Thymus (tissue), 14 donors: ENCODE measurements around the gene CRYGN. TPM values are rescaled to one million over a fixed set of nuclear protein-coding genes. Genes with fewer than 3 reads are reported as not detected.

Source experiments
- DNase-seq, 9 donors: peaks; one replicate each; pipeline ENCODE4 v3.0.0-alpha.2; 2013; ENCODE audit warnings: low spot score in 9 of 9, low read depth in 6 of 9, missing footprints in 1 of 9
- H3K27ac ChIP-seq, 2 donors: one replicate each; pipeline ENCODE4 v1.5.1; 2013; ENCODE audit warnings: control low read depth in 1 of 2, low read depth in 1 of 2, low read length in 1 of 2, mild to moderate bottlenecking in 1 of 2, moderate library complexity in 1 of 2
- H3K27me3 ChIP-seq, 2 donors: one replicate each; pipeline ENCODE4 v1.5.1; 2013; ENCODE audit warnings: low read length in 1 of 2; ENCODE audit not compliant: control insufficient read depth in 2 of 2, insufficient read depth in 1 of 2
- H3K36me3 ChIP-seq, 2 donors: one replicate each; pipeline ENCODE4 v1.5.1; 2013; ENCODE audit warnings: low read length in 1 of 2, mild to moderate bottlenecking in 1 of 2, moderate library complexity in 1 of 2; ENCODE audit not compliant: control insufficient read depth in 2 of 2, insufficient read depth in 2 of 2
- H3K4me1 ChIP-seq, 2 donors: one replicate each; pipeline ENCODE4 v1.5.1; 2013; ENCODE audit warnings: low read length in 2 of 2; ENCODE audit not compliant: control insufficient read depth in 2 of 2, insufficient read depth in 2 of 2
- H3K4me3 ChIP-seq, 2 donors: one replicate each; pipeline ENCODE4 v1.5.1; 2013; ENCODE audit warnings: low read length in 2 of 2, control low read depth in 1 of 2, mild to moderate bottlenecking in 1 of 2
- H3K9me3 ChIP-seq, 2 donors: one replicate each; pipeline ENCODE4 v1.5.1; 2013; ENCODE audit warnings: low read length in 1 of 2, mild to moderate bottlenecking in 1 of 2; ENCODE audit not compliant: control insufficient read depth in 2 of 2, insufficient read depth in 1 of 2
- WGBS: extraction: QIAGEN DNeasy Blood & Tissue Kit; methylation state at CpG from one replicate; pipeline ENCODE4 v1.1.7; 2013; 5-methylcytosine and 5-hydroxymethylcytosine counted together
- long read RNA-seq, 10 donors: transcript quantifications; one replicate each; lab custom pipeline, GENCODE V29; 2026
- polyA plus RNA-seq: library from polyadenylated mRNA; stranded (reverse); fragments of 200-250 nt; gene quantifications from one replicate; pipeline ENCODE4 v1.2.3, GENCODE V29; 2013
- total RNA-seq: library from RNA; stranded (reverse); fragments of 120-200 nt; gene quantifications from one replicate; pipeline ENCODE4 v1.2.4, GENCODE V29; 2013
- donor health status: healthy.

Gene CRYGN
- total RNA-seq (1.2 TPM), polyA plus RNA-seq (0.34 TPM)
- long read RNA-seq, donor 1: 0 reads
- long read RNA-seq, donor 2: 0 reads
- long read RNA-seq, donor 3: 0 reads
- long read RNA-seq, donor 4: 0 reads
- long read RNA-seq, donor 5: 0 reads
- long read RNA-seq, donor 6, partial matches to known transcripts: 0 of 1 reads
- long read RNA-seq, donor 6, other reads (novel, unspliced or antisense): 0 of 1 reads
- long read RNA-seq, donor 7: 0 reads
- long read RNA-seq, donor 8: 0 reads
- long read RNA-seq, donor 9: 0 reads
- long read RNA-seq, donor 10: 0 reads

GRCh38 chr7:151439855-151440798 is at the start of gene CRYGN:
Gene CRYGN, minus strand, starts transcription at chr7:151440141. Its CDS starts 224 bp downstream, at chr7:151439917.
- Histone ChIP-seq H3K4me1 (peaks cover 29 to 65% of the 10 kb centered on the region in 2 donors), H3K27ac (peak within 1 kb of the TSS; percentile 72 to 95)

DNA sequence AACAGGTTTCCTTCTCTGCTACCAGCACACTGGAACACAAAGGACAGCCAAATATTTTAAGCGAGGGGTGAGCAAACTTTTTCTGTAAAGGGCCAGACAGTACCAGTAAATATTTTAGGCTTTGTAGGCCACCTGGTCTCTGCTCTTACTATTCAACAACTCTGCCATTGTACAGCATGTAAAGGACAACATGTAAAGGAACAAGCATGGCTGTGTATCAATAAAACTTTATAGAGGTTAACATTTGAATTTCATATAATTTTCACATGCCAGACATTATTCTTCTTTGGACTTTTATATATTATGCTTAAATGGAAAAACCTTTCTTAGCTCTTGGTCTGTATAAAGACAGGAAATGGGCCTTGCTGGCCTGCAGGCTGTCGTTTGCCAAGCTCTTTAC is 49.6 kb upstream of the CRYGN start:
- Histone ChIP-seq H3K4me1 (no peaks in the 10 kb centered on the region), H3K9me3 (no peaks in the 10 kb centered on the region), H3K27ac (no peak overlapping the region), H3K4me3 (no peak overlapping the region), H3K27me3 (no peaks in the 10 kb centered on the region), H3K36me3 (peaks cover 29 to 59% of the 10 kb centered on the region in 2 donors)
- no peak for DNase-seq
- 95% methylated on average over 2 of the region's 2 CpGs for WGBS

More at GRCh38 chr7:151439855-151440798, at the start of gene CRYGN:
- peak within 1 kb of the TSS; percentile 38 to 49 for H3K4me3 ChIP-seq
- WGBS: 24% methylated on average over 51 of the region's 51 CpGs
- peak in 1 of 9 donors; percentile 62 for DNase-seq
- H3K27me3 ChIP-seq: peaks cover 6 to 10% of the 10 kb centered on the region in 2 donors
- no peaks in the 10 kb centered on the region for H3K9me3 ChIP-seq
- H3K36me3 ChIP-seq: no peaks in the 10 kb centered on the region

- Histone ChIP-seq H3K27me3 (no peaks in the 10 kb centered on the region), H3K9me3 (no peaks in the 10 kb centered on the region), H3K4me3 (no peak overlapping the region), H3K4me1 (no peaks in the 10 kb centered on the region), H3K36me3 (peaks cover 37 to 72% of the 10 kb centered on the region in 2 donors), H3K27ac (no peak overlapping the region)
- DNase-seq: no peak
Measured at GRCh38 chr7:151488096-151488495, 48.2 kb upstream of the CRYGN start.

DNA sequence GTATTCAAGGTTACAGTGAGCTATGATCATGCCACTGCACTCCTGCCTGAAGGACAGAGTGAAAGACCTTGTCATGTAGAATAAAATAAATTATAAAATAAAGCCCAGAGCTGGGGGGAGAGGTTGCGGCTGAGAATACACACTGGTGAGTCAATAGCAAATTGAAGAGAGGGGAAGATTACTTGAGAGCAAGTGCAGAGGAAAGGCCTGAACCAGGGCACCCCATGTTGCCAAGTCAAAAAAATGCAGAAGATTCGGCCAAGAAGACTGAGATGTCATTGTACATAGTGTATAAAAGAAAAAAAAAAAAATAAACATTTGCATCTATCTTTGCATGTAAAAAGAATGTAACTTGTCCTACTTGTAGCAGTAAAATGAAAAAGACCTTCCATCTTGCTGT is 47.3 kb upstream of the CRYGN start:
- Histone ChIP-seq H3K9me3 (no peaks in the 10 kb centered on the region), H3K36me3 (peaks cover 41 to 78% of the 10 kb centered on the region in 2 donors), H3K27me3 (no peaks in the 10 kb centered on the region), H3K27ac (no peak overlapping the region), H3K4me3 (no peak overlapping the region), H3K4me1 (no peaks in the 10 kb centered on the region)
- no peak for DNase-seq
- WGBS: 98% methylated on average over 2 of the region's 2 CpGs

DNA sequence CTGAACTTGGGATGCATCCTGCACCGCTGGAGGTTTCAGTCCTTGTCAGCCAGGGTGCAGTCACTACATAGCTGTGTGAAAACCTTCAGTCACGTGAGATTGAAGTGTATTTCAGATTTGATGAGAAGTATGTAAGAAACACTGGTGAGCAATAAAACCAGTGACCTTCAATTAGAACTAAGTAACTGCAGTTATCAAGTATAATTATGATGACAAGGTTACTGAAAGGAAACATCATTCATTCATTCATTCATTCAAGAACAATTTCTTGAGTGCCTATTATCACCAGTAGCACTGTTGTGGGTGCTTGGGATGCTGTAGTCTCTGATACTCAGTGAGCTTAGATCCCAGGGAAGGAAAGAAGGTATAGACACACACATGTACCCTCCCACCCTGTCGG is 46.1 kb upstream of the CRYGN start:
- no peak overlapping the region for H3K27ac ChIP-seq

GRCh38 chr7:151484971-151485707 is 45.2 kb upstream of the CRYGN start:
- 78% methylated on average over 7 of the region's 7 CpGs for WGBS
- Histone ChIP-seq H3K4me1 (no peaks in the 10 kb centered on the region), H3K36me3 (peaks cover 44 to 77% of the 10 kb centered on the region in 2 donors), H3K27me3 (no peaks in the 10 kb centered on the region), H3K4me3 (no peak overlapping the region), H3K9me3 (no peaks in the 10 kb centered on the region), H3K27ac (no peak overlapping the region)
- DNase-seq: no peak

More for the DNA sequence above, 46.1 kb upstream of the CRYGN start:
- 98% methylated on average over 3 of the region's 3 CpGs for WGBS
- no peak overlapping the region for H3K4me3 ChIP-seq
- peaks cover 48 to 81% of the 10 kb centered on the region in 2 donors for H3K36me3 ChIP-seq
- no peaks in the 10 kb centered on the region for H3K27me3 ChIP-seq
- no peaks in the 10 kb centered on the region for H3K4me1 ChIP-seq
- no peaks in the 10 kb centered on the region for H3K9me3 ChIP-seq
- no peak for DNase-seq

GRCh38 chr7:151483711-151483983 is 43.7 kb upstream of the CRYGN start:
- Histone ChIP-seq H3K4me1 (no peaks in the 10 kb centered on the region), H3K9me3 (no peaks in the 10 kb centered on the region), H3K27ac (no peak overlapping the region), H3K36me3 (peaks cover 40 to 73% of the 10 kb centered on the region in 2 donors), H3K27me3 (no peaks in the 10 kb centered on the region), H3K4me3 (no peak overlapping the region)
- DNase-seq: no peak
- 98% methylated on average over 1 of the region's 1 CpG for WGBS

- no peak overlapping the region for H3K4me3 ChIP-seq
- no peak overlapping the region for H3K27ac ChIP-seq
- no peaks in the 10 kb centered on the region for H3K9me3 ChIP-seq
- no peaks in the 10 kb centered on the region for H3K27me3 ChIP-seq
- no peak for DNase-seq
- 97% methylated on average over 8 of the region's 8 CpGs for WGBS
- no peaks in the 10 kb centered on the region for H3K4me1 ChIP-seq
- peaks cover 42 to 70% of the 10 kb centered on the region in 2 donors for H3K36me3 ChIP-seq
Measured at GRCh38 chr7:151482883-151483710, 43.2 kb upstream of the CRYGN start.
